ENCODE data around the gene MUC21.

The MUC21 gene

DNA sequence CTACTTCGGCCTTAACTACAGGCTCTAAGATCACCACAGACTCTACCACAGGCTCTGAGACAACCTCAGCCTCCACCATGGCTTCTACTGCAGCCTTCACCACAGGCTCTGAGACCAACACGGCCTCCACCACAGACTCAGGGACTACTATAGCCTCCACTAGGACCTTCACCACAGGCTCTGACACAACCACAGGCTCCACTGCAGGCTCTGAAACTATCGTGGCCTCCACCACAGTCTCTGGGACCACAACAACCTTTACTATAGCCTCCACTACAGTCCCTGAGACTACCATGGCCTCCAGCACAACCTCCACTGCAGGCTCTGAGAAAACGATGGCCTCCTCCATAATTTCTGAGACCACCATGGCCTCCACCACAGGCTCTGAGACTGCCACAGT is 42.1 kb downstream of the MUC21 start:
- DNase-seq (ENCODE audit: low spot score): no peak
- TF ChIP-seq, protein P1, sequence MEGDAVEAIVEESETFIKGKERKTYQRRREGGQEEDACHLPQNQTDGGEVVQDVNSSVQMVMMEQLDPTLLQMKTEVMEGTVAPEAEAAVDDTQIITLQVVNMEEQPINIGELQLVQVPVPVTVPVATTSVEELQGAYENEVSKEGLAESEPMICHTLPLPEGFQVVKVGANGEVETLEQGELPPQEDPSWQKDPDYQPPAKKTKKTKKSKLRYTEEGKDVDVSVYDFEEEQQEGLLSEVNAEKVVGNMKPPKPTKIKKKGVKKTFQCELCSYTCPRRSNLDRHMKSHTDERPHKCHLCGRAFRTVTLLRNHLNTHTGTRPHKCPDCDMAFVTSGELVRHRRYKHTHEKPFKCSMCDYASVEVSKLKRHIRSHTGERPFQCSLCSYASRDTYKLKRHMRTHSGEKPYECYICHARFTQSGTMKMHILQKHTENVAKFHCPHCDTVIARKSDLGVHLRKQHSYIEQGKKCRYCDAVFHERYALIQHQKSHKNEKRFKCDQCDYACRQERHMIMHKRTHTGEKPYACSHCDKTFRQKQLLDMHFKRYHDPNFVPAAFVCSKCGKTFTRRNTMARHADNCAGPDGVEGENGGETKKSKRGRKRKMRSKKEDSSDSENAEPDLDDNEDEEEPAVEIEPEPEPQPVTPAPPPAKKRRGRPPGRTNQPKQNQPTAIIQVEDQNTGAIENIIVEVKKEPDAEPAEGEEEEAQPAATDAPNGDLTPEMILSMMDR (IDR thresholded peaks at IDR 0.05; ENCODE audit: extremely low read depth, missing control alignments): no peak

GRCh38 chr6:31031095-31031494 is 47.6 kb downstream of the MUC21 start:
- no peak for DNase-seq (ENCODE audit: low spot score)
- TF ChIP-seq, protein P1 (IDR thresholded peaks at IDR 0.05; ENCODE audit: extremely low read depth, missing control alignments): no peak

GRCh38 chr6:31033075-31033474 is 49.6 kb downstream of the MUC21 start:
- TF ChIP-seq, protein P1 (IDR thresholded peaks at IDR 0.05; ENCODE audit: extremely low read depth, missing control alignments): no peak
- no peak for DNase-seq (ENCODE audit: low spot score)

DNA sequence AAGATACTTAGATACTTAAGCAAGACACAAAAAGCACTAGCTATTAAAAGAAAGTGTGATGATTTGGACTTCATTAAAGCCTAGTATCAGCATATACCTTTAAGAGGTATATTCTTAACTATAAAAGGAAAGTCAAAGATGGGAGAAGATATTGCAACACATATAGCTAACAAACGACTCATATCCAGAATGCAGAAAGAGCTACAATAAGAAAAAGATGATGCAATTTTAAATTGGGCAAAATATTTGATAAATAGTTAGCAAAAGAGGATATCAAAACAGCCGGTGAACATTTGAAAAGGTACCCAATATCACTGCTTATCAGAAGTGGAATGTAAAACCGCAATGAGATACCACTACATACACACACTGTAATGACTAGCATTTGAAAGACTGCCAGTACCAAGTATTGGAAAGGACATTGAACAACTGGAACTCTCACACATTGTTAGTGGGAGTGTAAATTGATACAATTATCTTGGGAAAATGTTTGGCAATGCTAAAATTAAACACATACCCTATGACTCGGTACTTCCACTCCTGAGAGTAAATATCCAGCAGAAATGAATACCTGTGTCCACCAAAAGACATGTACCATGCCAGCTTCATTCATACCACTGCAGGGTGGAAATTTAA is 52.5 kb downstream of the MUC21 start:
- DNase-seq (ENCODE audit: low spot score): no peak
- TF ChIP-seq, protein P1 (IDR thresholded peaks at IDR 0.05; ENCODE audit: extremely low read depth, missing control alignments): no peak

DNA sequence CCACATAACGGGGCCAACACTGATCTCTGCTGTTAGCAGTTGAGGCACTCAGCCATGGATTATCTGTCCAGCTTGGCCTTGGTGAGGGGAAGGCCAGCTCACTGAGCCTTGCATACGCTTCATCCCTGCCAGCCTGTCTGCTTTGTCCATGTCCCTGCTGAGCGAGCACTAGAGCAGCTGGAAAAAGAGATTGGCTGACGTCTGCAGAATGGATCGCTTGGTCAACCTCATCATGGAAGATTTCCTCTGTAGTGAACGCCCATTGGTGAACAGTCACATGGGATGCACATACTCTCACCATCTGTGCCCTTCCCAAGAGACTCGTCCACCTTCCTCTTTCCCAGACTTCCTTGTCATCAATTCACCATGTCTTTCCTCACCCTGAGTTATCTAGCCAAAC is 53.7 kb downstream of the MUC21 start:
- DNase-seq (ENCODE audit: low spot score): no peak
- TF ChIP-seq, protein P1 (IDR thresholded peaks at IDR 0.05; ENCODE audit: extremely low read depth, missing control alignments): no peak

DNA sequence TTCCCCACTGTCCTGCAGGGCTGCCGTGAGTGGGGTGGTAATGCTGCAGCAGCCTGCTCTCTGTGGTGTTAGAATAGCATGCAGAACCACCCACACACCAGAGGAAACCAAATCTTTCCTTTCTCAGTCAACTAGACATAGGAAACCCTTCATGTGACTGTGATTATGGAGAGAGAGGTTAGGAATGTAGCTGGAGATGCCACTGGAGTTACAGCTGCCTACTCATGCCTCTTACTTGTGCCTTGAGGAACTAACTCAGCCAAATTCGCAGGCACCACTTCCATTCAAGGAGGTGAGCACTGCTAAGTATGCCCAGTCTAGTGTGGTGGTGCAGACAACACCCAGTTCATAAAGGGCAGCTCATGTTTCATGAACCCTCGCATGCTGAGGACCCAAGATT is 54.2 kb downstream of the MUC21 start:
- TF ChIP-seq, protein P1 (IDR thresholded peaks at IDR 0.05; ENCODE audit: extremely low read depth, missing control alignments): no peak
- no peak for DNase-seq (ENCODE audit: low spot score)

DNA sequence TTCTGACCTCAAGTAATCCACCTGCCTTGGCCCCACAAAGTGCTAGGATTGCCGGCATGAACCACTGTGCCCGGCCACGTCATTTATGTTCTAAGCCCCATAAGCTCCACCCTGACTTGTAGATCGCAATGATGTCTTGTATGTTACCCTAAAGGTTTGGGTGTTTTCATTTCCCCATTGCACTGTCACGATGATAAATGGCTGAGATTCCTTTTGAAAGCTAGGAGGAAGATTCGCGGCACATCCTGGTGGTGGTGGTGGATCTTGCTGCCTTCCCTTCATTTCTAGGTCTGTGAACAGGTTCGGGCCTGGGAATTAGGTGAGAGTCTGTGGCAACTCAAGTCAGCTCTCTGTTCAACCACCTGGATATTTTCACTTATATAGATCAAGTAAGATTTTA is 55.0 kb downstream of the MUC21 start:
- TF ChIP-seq, protein P1 (IDR thresholded peaks at IDR 0.05; ENCODE audit: extremely low read depth, missing control alignments): no peak
- no peak for DNase-seq (ENCODE audit: low spot score)
